CD14-positive monocyte (primary cell): ENCODE data around the gene UCHL5. TPM values are rescaled to one million over a fixed set of nuclear protein-coding genes. Genes with fewer than 3 reads are reported as not detected.

Experiments
- DNase-seq, 3 donors: peaks; one replicate each; pipeline ENCODE4 v3.0.0-alpha.2; 2011 to 2022
- H2AFZ ChIP-seq: 2 replicates; pipeline ENCODE4 v1.6.0; 2012; ENCODE audit warnings: mild to moderate bottlenecking, low read depth, low read length, inconsistent platforms; ENCODE audit not compliant: insufficient read depth, poor library complexity, severe bottlenecking
- H3K27ac ChIP-seq, 2 donors: 1 replicate in 1 of 2; 2 replicates in 1 of 2; pipeline ENCODE4 v1.5.1; 2012 to 2013; ENCODE audit warnings: low read length in 2 of 2, control low read depth in 1 of 2, inconsistent platforms in 1 of 2, low read depth in 1 of 2, mild to moderate bottlenecking in 1 of 2
- H3K27me3 ChIP-seq, 2 donors: one replicate each; pipeline versions ENCODE4 v1.6.0 to v1.6.1; 2011 to 2013; ENCODE audit warnings: low read length in 2 of 2; ENCODE audit not compliant: control insufficient read depth in 2 of 2, insufficient read depth in 2 of 2
- H3K36me3 ChIP-seq, 2 donors: replicated peaks in 1 of 2; 1 replicate in 1 of 2; 2 replicates in 1 of 2; pipeline versions ENCODE4 v1.5.1 to v1.6.1; 2012 to 2013; ENCODE audit warnings: low read length in 2 of 2, control low read depth in 1 of 2, inconsistent platforms in 1 of 2, mild to moderate bottlenecking in 1 of 2; ENCODE audit not compliant: insufficient read depth in 2 of 2, control insufficient read depth in 1 of 2
- H3K4me1 ChIP-seq, 2 donors: 1 replicate in 1 of 2; 2 replicates in 1 of 2; pipeline versions ENCODE4 v1.5.1 to v1.6.1; 2012 to 2013; ENCODE audit warnings: low read length in 2 of 2, control low read depth in 1 of 2, inconsistent platforms in 1 of 2, mild to moderate bottlenecking in 1 of 2, moderate library complexity in 1 of 2; ENCODE audit not compliant: insufficient read depth in 2 of 2, control insufficient read depth in 1 of 2
- H3K4me2 ChIP-seq: replicated peaks from 2 replicates; pipeline ENCODE3; 2012; ENCODE audit warnings: low read length, moderate library complexity, mild to moderate bottlenecking; ENCODE audit not compliant: poor library complexity, severe bottlenecking; ENCODE audit errors: extremely low read depth
- H3K4me3 ChIP-seq, 3 experiments: fragments of 200-600 bp in 1 of 3; sonication (generic) in 1 of 3; replicated peaks in 1 of 3; 1 replicate in 2 of 3; 2 replicates in 1 of 3; pipeline ENCODE4 v1.5.1; 2011 to 2013; ENCODE audit warnings: low read length in 3 of 3, mild to moderate bottlenecking in 3 of 3, control low read depth in 2 of 3, low read depth in 2 of 3, inconsistent platforms in 1 of 3, moderate library complexity in 1 of 3
- H3K79me2 ChIP-seq: 2 replicates; pipeline ENCODE4 v1.6.0; 2012; ENCODE audit warnings: mild to moderate bottlenecking, control low read depth, inconsistent platforms, low read length, moderate library complexity; ENCODE audit not compliant: insufficient read depth
- H3K9ac ChIP-seq: 2 replicates; pipeline ENCODE4 v1.6.0; 2017; ENCODE audit warnings: low read length, mild to moderate bottlenecking; ENCODE audit not compliant: insufficient read depth, poor library complexity, severe bottlenecking
- H3K9me3 ChIP-seq, 2 donors: replicated peaks in 1 of 2; 1 replicate in 1 of 2; 2 replicates in 1 of 2; pipeline versions ENCODE4 v1.5.1 to v1.6.1; 2012 to 2013; ENCODE audit warnings: low read length in 2 of 2, control low read depth in 1 of 2; ENCODE audit not compliant: control insufficient read depth in 1 of 2, insufficient read depth in 1 of 2
- H4K20me1 ChIP-seq: 2 replicates; pipeline ENCODE4 v1.6.0; 2012; ENCODE audit warnings: mild to moderate bottlenecking, low read length, control low read depth, moderate library complexity; ENCODE audit not compliant: insufficient read depth
- H3K27ac Mint-ChIP-seq, 7 donors: one replicate each; pipeline ENCODE4 v1.8.0; 2020; ENCODE audit warnings: mild to moderate bottlenecking in 7 of 7, mixed read lengths in 7 of 7, moderate library complexity in 6 of 7, inconsistent platforms in 2 of 7
- H3K27me3 Mint-ChIP-seq, 3 donors: one replicate each; pipeline ENCODE4 v1.8.0; 2021 to 2022; ENCODE audit warnings: low read depth in 3 of 3, mild to moderate bottlenecking in 3 of 3, mixed read lengths in 3 of 3, moderate library complexity in 3 of 3, inconsistent platforms in 1 of 3
- H3K36me3 Mint-ChIP-seq, 2 donors: one replicate each; pipeline ENCODE4 v1.8.0; 2020; ENCODE audit warnings: mixed read lengths in 2 of 2, inconsistent platforms in 1 of 2, mild to moderate bottlenecking in 1 of 2
- H3K4me1 Mint-ChIP-seq: one replicate; pipeline ENCODE4 v1.8.0; 2020; ENCODE audit warnings: mild to moderate bottlenecking, mixed read lengths
- H3K4me3 Mint-ChIP-seq, 2 donors: one replicate each; pipeline ENCODE4 v1.8.0; 2020; ENCODE audit warnings: mild to moderate bottlenecking in 2 of 2, mixed read lengths in 2 of 2, moderate library complexity in 1 of 2
- H3K9me3 Mint-ChIP-seq, 7 donors: one replicate each; pipeline ENCODE4 v1.8.0; 2020 to 2022; ENCODE audit warnings: mixed read lengths in 7 of 7, mild to moderate bottlenecking in 6 of 7, moderate library complexity in 6 of 7, inconsistent platforms in 2 of 7
- WGBS: methylation state at CpG from one replicate; pipeline ENCODE4 v1.1.5; 2013; ENCODE audit warnings: missing lambda C conversion rate; ENCODE audit not compliant: insufficient coverage; 5-methylcytosine and 5-hydroxymethylcytosine counted together
- intact Hi-C, 2 donors: fragments of 100-400 bp; cut with micrococcal nuclease; formaldehyde crosslinking; loops; one replicate each; pipeline versions ENCODE4 v1.15.0 to v1.15.1; 2023
- polyA plus RNA-seq, 3 donors: library from polyadenylated mRNA; depleted of rRNA in 1 of 3; unstranded in 2 of 3; stranded (reverse) in 1 of 3; fragments of 300-500 nt in 2 of 3; fragments of >200 nt in 1 of 3; fragmentation: Illumina TruSeq in 2 of 3; gene quantifications; 1 replicate in 2 of 3; 2 replicates in 1 of 3; pipeline ENCODE4 v1.2.3, GENCODE V29; 2012 to 2021
- TF ChIP-seq, protein P1 (sequence below): fragments of 200-600 bp; IDR thresholded peaks from one replicate; pipeline ENCODE4 v1.8.0; 2022; ENCODE audit warnings: antibody characterized with exemption, mild to moderate bottlenecking

UCHL5 gene
- polyA plus RNA-seq, 3 donors, result 8.6 to 43.0 (median 29.6) TPM

- H3K27me3 ChIP-seq, result no peaks in the 10 kb centered on the region
- 97% methylated on average over 4 of the region's 6 CpGs for WGBS
- no peak overlapping the region for H3K9ac ChIP-seq
- Mint-ChIP-seq H3K9me3 (peaks cover 0 to under 1% (median 0%) of the 10 kb centered on the region in 7 donors), H3K27me3 (no peaks in the 10 kb centered on the region), H3K4me1 (no peaks in the 10 kb centered on the region), H3K36me3 (peaks cover 57 to 67% of the 10 kb centered on the region in 2 donors), H3K27ac (peak overlapping the region in 1 of 7 donors; percentile 10), H3K4me3 (no peak overlapping the region)
- TF ChIP-seq, protein P1, sequence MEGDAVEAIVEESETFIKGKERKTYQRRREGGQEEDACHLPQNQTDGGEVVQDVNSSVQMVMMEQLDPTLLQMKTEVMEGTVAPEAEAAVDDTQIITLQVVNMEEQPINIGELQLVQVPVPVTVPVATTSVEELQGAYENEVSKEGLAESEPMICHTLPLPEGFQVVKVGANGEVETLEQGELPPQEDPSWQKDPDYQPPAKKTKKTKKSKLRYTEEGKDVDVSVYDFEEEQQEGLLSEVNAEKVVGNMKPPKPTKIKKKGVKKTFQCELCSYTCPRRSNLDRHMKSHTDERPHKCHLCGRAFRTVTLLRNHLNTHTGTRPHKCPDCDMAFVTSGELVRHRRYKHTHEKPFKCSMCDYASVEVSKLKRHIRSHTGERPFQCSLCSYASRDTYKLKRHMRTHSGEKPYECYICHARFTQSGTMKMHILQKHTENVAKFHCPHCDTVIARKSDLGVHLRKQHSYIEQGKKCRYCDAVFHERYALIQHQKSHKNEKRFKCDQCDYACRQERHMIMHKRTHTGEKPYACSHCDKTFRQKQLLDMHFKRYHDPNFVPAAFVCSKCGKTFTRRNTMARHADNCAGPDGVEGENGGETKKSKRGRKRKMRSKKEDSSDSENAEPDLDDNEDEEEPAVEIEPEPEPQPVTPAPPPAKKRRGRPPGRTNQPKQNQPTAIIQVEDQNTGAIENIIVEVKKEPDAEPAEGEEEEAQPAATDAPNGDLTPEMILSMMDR, result no peak
- H3K9me3 ChIP-seq, result no peaks in the 10 kb centered on the region
- peaks cover 71 to 94% of the 10 kb centered on the region in 2 donors for H3K36me3 ChIP-seq
- no peaks in the 10 kb centered on the region for H3K4me1 ChIP-seq
- no peak overlapping the region for H3K4me3 ChIP-seq
- no peak for DNase-seq
- H4K20me1 ChIP-seq, result no peaks in the 10 kb centered on the region
- H3K4me2 ChIP-seq, result no peak overlapping the region
- no peak overlapping the region for H2AFZ ChIP-seq
- H3K79me2 ChIP-seq, result no peaks in the 10 kb centered on the region
- intact Hi-C loops, result no loop called here
- no peak overlapping the region for H3K27ac ChIP-seq
Observed at GRCh38 chr1:193083365-193084088, 24.4 kb upstream of the UCHL5 start.

DNA sequence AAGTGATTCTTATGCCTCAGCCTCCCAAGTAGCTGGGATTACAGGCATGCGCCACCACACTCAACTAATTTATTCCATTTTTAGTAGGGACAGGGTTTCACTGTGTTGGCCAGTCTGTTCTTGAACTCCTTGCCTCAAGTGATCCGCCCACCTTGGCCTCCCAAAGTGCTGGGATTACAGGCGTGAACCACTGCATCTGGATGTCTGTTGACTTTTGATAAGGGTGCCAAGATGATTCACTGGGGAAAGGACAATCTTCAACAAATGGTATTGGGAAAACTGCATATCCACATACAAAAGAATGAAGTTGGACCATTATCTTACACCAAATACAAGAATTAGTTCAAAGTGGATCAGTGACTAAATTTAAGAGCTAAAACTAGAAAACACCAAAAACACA lies 20.0 kb upstream of the UCHL5 start:
- no peaks in the 10 kb centered on the region for H3K4me1 Mint-ChIP-seq
- no peaks in the 10 kb centered on the region for H3K27me3 Mint-ChIP-seq
- Histone ChIP-seq H3K27me3 (no peaks in the 10 kb centered on the region), H3K4me3 (no peak overlapping the region), H4K20me1 (no peaks in the 10 kb centered on the region), H2AFZ (no peak overlapping the region), H3K4me1 (no peaks in the 10 kb centered on the region), H3K9ac (no peak overlapping the region), H3K79me2 (peaks cover 4% of the 10 kb centered on the region), H3K4me2 (no peak overlapping the region), H3K9me3 (peaks cover 0 to 10% of the 10 kb centered on the region in 2 donors), H3K36me3 (peaks cover 63 to 82% of the 10 kb centered on the region in 2 donors), H3K27ac (no peak overlapping the region)
- H3K27ac Mint-ChIP-seq, result peak overlapping the region in 1 of 7 donors; percentile 54
- TF ChIP-seq, protein P1, result no peak
- no peak for DNase-seq
- no peak overlapping the region for H3K4me3 Mint-ChIP-seq
- WGBS, result no CpG with 5 or more reads among the region's 3 CpGs
- H3K36me3 Mint-ChIP-seq, result peaks cover 59 to 70% of the 10 kb centered on the region in 2 donors
- peaks cover 0 to 11% (median 6%) of the 10 kb centered on the region in 7 donors for H3K9me3 Mint-ChIP-seq
- intact Hi-C loops, result no loop called here
